ENCODE data around the gene MAPK7. TPM values are rescaled to one million over a fixed set of nuclear protein-coding genes. Genes with fewer than 3 reads are reported as not detected.

Gene MAPK7
- total RNA-seq, 3 donors from 2014 or later = 21.4 to 39.0 (median 22.7) TPM

- H3K27ac ChIP-seq = no peak overlapping the region
- H3K4me1 ChIP-seq = no peaks in the 10 kb centered on the region
- H3K36me3 ChIP-seq = no peaks in the 10 kb centered on the region
- H3K27me3 ChIP-seq = no peaks in the 10 kb centered on the region
- H3K4me3 ChIP-seq = no peak overlapping the region
- no peak for DNase-seq (ENCODE audit: low spot score in 2 of 2)
- TF ChIP-seq POLR2A (IDR thresholded peaks at IDR 0.05) (no peak), POLR2AphosphoS5 (IDR thresholded peaks at IDR 0.05) (no peak), CTCF (IDR thresholded peaks at IDR 0.05) (no peak)
- intact Hi-C loops (cut with DNase I; ENCODE audit: low total_unique reads) = no loop called here
- H3K9me3 ChIP-seq = no peaks in the 10 kb centered on the region
These were observed 37.0 kb downstream of the MAPK7 start for GRCh38 chr17:19415311-19415710.

GRCh38 chr17:19415806-19416775 is 37.8 kb downstream of the MAPK7 start:
- intact Hi-C loops (cut with DNase I; ENCODE audit: low total_unique reads) = no loop called here
- Histone ChIP-seq H3K4me3 (no peak overlapping the region), H3K27me3 (no peaks in the 10 kb centered on the region), H3K36me3 (no peaks in the 10 kb centered on the region), H3K27ac (no peak overlapping the region), H3K4me1 (no peaks in the 10 kb centered on the region), H3K9me3 (no peaks in the 10 kb centered on the region)
- DNase-seq (ENCODE audit: low spot score in 2 of 2) = no peak
- TF ChIP-seq CTCF (IDR thresholded peaks at IDR 0.05) = no peak
- TF ChIP-seq POLR2AphosphoS5 (IDR thresholded peaks at IDR 0.05) = no peak
- no peak for TF ChIP-seq POLR2A (IDR thresholded peaks at IDR 0.05)

GRCh38 chr17:19417611-19418010 is 39.3 kb downstream of the MAPK7 start:
- TF ChIP-seq POLR2A (IDR thresholded peaks at IDR 0.05) (no peak), CTCF (IDR thresholded peaks at IDR 0.05) (no peak), POLR2AphosphoS5 (IDR thresholded peaks at IDR 0.05) (no peak)
- Histone ChIP-seq H3K4me1 (no peaks in the 10 kb centered on the region), H3K4me3 (no peak overlapping the region), H3K9me3 (no peaks in the 10 kb centered on the region), H3K36me3 (no peaks in the 10 kb centered on the region), H3K27ac (peak overlapping the region; percentile 20 to 76), H3K27me3 (no peaks in the 10 kb centered on the region)
- intact Hi-C loops (cut with DNase I; ENCODE audit: low total_unique reads) = loop anchor here (2.0 kb wide), 1 partner anchor 21 kb away; no protein-coding TSS in a partner anchor
- no peak for DNase-seq (ENCODE audit: low spot score in 2 of 2)

- Histone ChIP-seq H3K27me3 (no peaks in the 10 kb centered on the region), H3K4me1 (no peaks in the 10 kb centered on the region), H3K36me3 (no peaks in the 10 kb centered on the region), H3K9me3 (no peaks in the 10 kb centered on the region), H3K27ac (peak overlapping the region; percentile 24 to 76), H3K4me3 (no peak overlapping the region)
- no peak for DNase-seq (ENCODE audit: low spot score in 2 of 2)
- TF ChIP-seq POLR2A (IDR thresholded peaks at IDR 0.05) (no peak), CTCF (IDR thresholded peaks at IDR 0.05) (no peak), POLR2AphosphoS5 (IDR thresholded peaks at IDR 0.05) (no peak)
- intact Hi-C loops (cut with DNase I; ENCODE audit: low total_unique reads) = loop anchor here (2.0 kb wide), 1 partner anchor 20 kb away; no protein-coding TSS in a partner anchor
These were observed 40.1 kb downstream of the MAPK7 start for GRCh38 chr17:19418251-19418992.

Measured in breast epithelium (tissue), 4 donors.